SU-DHL-6 (cell line): ENCODE results near the gene PACS1.

ENCODE experiments used
- EZH2phosphoT487 ChIP-seq: fragments of 200-600 bp; sonication (generic), shearing (Covaris generic); conservative IDR thresholded peaks from 2 replicates; pipeline ENCODE4 v1.6.1; 2018; ENCODE audit warnings: mild to moderate bottlenecking, antibody characterized with exemption, low read length, moderate library complexity, mixed read lengths
- TF ChIP-seq, protein P1 (sequence below): fragments of 200-600 bp; sonication (generic); IDR thresholded peaks from one replicate; pipeline ENCODE4 v1.5.1; 2017; ENCODE audit warnings: antibody characterized with exemption, mild to moderate bottlenecking, low read length, moderate library complexity; ENCODE audit not compliant: insufficient read depth, poor library complexity, severe bottlenecking

DNA sequence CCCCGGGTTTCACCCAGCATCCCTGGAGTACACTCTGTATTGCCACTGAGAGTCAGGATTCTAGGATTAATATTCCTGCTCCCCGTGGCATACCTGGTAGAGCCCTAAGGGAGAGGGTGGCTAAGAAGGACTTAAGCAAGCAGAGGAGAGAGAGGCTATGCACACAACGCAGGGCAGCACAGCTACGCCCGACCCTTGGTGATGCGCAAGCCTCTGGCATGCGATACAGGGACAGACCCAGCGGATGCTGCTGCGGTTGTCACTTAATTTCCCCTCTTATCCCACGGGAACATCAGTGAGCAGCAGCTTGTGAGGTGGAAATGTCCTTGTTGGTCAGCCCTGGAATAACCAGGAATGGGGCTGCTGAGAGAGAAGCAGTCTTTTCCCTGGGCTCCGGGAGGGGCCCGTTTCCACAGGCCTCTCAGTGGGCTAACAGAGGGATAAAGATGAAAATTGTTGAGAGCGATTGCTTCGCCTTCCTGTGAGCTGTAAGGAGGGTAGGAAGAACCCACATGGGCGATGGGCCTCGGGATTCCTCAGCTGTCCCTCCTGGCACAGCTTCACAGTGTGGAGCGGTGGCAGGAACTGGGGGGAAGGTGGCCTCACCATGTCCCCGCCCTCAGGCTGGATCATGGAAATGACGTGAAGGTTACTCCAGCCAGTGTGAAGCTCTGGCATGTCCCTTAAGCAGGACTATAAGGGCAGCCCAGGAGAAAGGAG, 149.9 kb downstream of the PACS1 start:
- TF ChIP-seq, protein P1, sequence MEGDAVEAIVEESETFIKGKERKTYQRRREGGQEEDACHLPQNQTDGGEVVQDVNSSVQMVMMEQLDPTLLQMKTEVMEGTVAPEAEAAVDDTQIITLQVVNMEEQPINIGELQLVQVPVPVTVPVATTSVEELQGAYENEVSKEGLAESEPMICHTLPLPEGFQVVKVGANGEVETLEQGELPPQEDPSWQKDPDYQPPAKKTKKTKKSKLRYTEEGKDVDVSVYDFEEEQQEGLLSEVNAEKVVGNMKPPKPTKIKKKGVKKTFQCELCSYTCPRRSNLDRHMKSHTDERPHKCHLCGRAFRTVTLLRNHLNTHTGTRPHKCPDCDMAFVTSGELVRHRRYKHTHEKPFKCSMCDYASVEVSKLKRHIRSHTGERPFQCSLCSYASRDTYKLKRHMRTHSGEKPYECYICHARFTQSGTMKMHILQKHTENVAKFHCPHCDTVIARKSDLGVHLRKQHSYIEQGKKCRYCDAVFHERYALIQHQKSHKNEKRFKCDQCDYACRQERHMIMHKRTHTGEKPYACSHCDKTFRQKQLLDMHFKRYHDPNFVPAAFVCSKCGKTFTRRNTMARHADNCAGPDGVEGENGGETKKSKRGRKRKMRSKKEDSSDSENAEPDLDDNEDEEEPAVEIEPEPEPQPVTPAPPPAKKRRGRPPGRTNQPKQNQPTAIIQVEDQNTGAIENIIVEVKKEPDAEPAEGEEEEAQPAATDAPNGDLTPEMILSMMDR: no peak
- TF ChIP-seq EZH2phosphoT487: no peak
